Small intestine (tissue), 7 donors: ENCODE results near the gene RAVER1. TPM values are rescaled to one million over a fixed set of nuclear protein-coding genes. Genes with fewer than 3 reads are reported as not detected.
"Not testable (repeated sequence)": the region's sequence is repeated elsewhere in the genome, so short reads cannot be mapped to it uniquely, and the experiment has no call there.

ENCODE experiments used
- DNase-seq, 2 donors: peaks; one replicate each; pipeline versions ENCODE4 v3.0.0 to v3.0.0-alpha.2; 2013
- FAIRE-seq: peaks from 2 replicates; lab custom pipeline; 2012; peaks lifted over from hg19 to GRCh38; lab: Jason Lieb, UNC
- H3K27ac ChIP-seq, 3 donors: one replicate each; pipeline ENCODE4 v1.5.1; 2013; ENCODE audit warnings: low read length in 2 of 3, mild to moderate bottlenecking in 2 of 3, control low read depth in 1 of 3, inconsistent platforms in 1 of 3, low read depth in 1 of 3, moderate library complexity in 1 of 3
- H3K27me3 ChIP-seq, 3 donors: one replicate each; pipeline ENCODE4 v1.6.1; 2013; ENCODE audit warnings: low read length in 3 of 3, inconsistent platforms in 1 of 3; ENCODE audit not compliant: control insufficient read depth in 3 of 3, insufficient read depth in 3 of 3
- H3K36me3 ChIP-seq, 3 donors: one replicate each; pipeline ENCODE4 v1.6.1; 2013; ENCODE audit warnings: low read length in 3 of 3, inconsistent platforms in 1 of 3, low read depth in 1 of 3, mild to moderate bottlenecking in 1 of 3, moderate library complexity in 1 of 3; ENCODE audit not compliant: control insufficient read depth in 3 of 3, insufficient read depth in 2 of 3
- H3K4me1 ChIP-seq, 3 donors: one replicate each; pipeline ENCODE4 v1.6.1; 2013; ENCODE audit warnings: low read length in 2 of 3, inconsistent platforms in 1 of 3, low read depth in 1 of 3, mild to moderate bottlenecking in 1 of 3, moderate library complexity in 1 of 3; ENCODE audit not compliant: control insufficient read depth in 3 of 3, insufficient read depth in 2 of 3
- H3K4me3 ChIP-seq, 3 donors: one replicate each; pipeline ENCODE4 v1.5.1; 2013; ENCODE audit warnings: low read length in 3 of 3, control low read depth in 1 of 3, inconsistent platforms in 1 of 3, low read depth in 1 of 3, mild to moderate bottlenecking in 1 of 3, moderate library complexity in 1 of 3
- H3K9me3 ChIP-seq, 2 donors: one replicate each; pipeline ENCODE4 v1.6.1; 2013; ENCODE audit warnings: low read depth in 1 of 2, low read length in 1 of 2; ENCODE audit not compliant: control insufficient read depth in 2 of 2, insufficient read depth in 1 of 2
- WGBS, 3 donors: extraction: QIAGEN DNeasy Blood & Tissue Kit; methylation state at CpG; one replicate each; pipeline ENCODE4 v1.1.7; 2013; 5-methylcytosine and 5-hydroxymethylcytosine counted together
- polyA plus RNA-seq, 4 donors: library from polyadenylated mRNA; stranded (reverse) in 3 of 4; unstranded in 1 of 4; fragments of 200-250 nt in 3 of 4; fragments of 120-200 nt in 1 of 4; gene quantifications; one replicate each; pipeline versions ENCODE4 v1.2.1 to v1.2.3, GENCODE V29; 2013
- donor health status: healthy with polysubstance abuse.
- donor health status: control.
- donor health status: control.
- donor health status: Bipolar disorder and iron deficiency.
- donor health status: healthy.

RAVER1 gene
- polyA plus RNA-seq, 4 donors, result 14.1 to 50.0 (median 21.1) TPM

- H3K4me3 ChIP-seq, result peak overlapping the region in 2 of 3 donors; percentile 12 to 37
- WGBS, 3 donors, result 72 to 77% (median 75%) methylated on average over 6 of the region's 6 CpGs
- peaks cover 0 to 4% (median 0%) of the 10 kb centered on the region in 3 donors for H3K4me1 ChIP-seq
- peak overlapping the region in 1 of 3 donors; percentile 39 for H3K27ac ChIP-seq
- DNase-seq (no peak), FAIRE-seq (no peak)
- no peaks in the 10 kb centered on the region for H3K27me3 ChIP-seq
- H3K36me3 ChIP-seq, result no peaks in the 10 kb centered on the region
- H3K9me3 ChIP-seq, result no peaks in the 10 kb centered on the region
Measured at GRCh38 chr19:10338940-10339339, 5.6 kb upstream of the RAVER1 start.

- FAIRE-seq, H3K4me3 ChIP-seq: not testable (repeated sequence)
- whole genome bisulfite sequencing, 3 donors, result 92 to 94% (median 94%) methylated on average over 9 of the region's 9 CpGs
Measured at GRCh38 chr19:10336725-10337124, 3.4 kb upstream of the RAVER1 start.

GRCh38 chr19:10335352-10335985, 2.1 kb upstream of the RAVER1 start:
- Histone ChIP-seq H3K9me3 (no peaks in the 10 kb centered on the region), H3K36me3 (peaks cover 0 to 9% (median under 1%) of the 10 kb centered on the region in 3 donors), H3K4me3 (peak overlapping the region in 2 of 3 donors; percentile 85 to 90), H3K4me1 (peaks cover 0 to 13% (median 0%) of the 10 kb centered on the region in 3 donors), H3K27me3 (no peaks in the 10 kb centered on the region), H3K27ac (peak overlapping the region in 1 of 3 donors; percentile 15)
- DNase-seq, result no peak
- no peak for FAIRE-seq
- WGBS, 3 donors, result 60 to 76% (median 72%) methylated on average over 21 to 26 of the region's 26 CpGs

More at GRCh38 chr19:10336725-10337124, 3.4 kb upstream of the RAVER1 start:
- not testable (repeated sequence) for H3K36me3 ChIP-seq, H3K27ac ChIP-seq, H3K27me3 ChIP-seq, H3K4me1 ChIP-seq, H3K9me3 ChIP-seq, DNase-seq

GRCh38 chr19:10334588-10335351, 1.4 kb upstream of the RAVER1 start:
- 18 to 27% (median 19%) methylated on average over 56 to 59 of the region's 59 CpGs for WGBS, 3 donors
- no peaks in the 10 kb centered on the region for H3K9me3 ChIP-seq
- H3K4me1 ChIP-seq, result peaks cover 0 to 13% (median 0%) of the 10 kb centered on the region in 3 donors
- FAIRE-seq, result no peak
- H3K27me3 ChIP-seq, result no peaks in the 10 kb centered on the region
- H3K27ac ChIP-seq, result peak overlapping the region; percentile 20 to 85 (median 73)
- H3K36me3 ChIP-seq, result peaks cover 0 to 16% (median 6%) of the 10 kb centered on the region in 3 donors
- H3K4me3 ChIP-seq, result peak overlapping the region in 2 of 3 donors; percentile 85 to 90
- peak; percentile 94 to 96 for DNase-seq

- Histone ChIP-seq H3K4me3 (peak overlapping the region; percentile 7 to 90 (median 85)), H3K36me3 (peaks cover 6 to 24% (median 10%) of the 10 kb centered on the region in 3 donors), H3K4me1 (peaks cover 0 to 13% (median 0%) of the 10 kb centered on the region in 3 donors), H3K27me3 (no peaks in the 10 kb centered on the region), H3K27ac (peak overlapping the region; percentile 73 to 94 (median 85)), H3K9me3 (no peaks in the 10 kb centered on the region)
- WGBS, 3 donors, result 11 to 22% (median 19%) methylated on average over 44 of the region's 44 CpGs
- DNase-seq (peak; percentile 60 to 66), FAIRE-seq (no peak)
Measured at GRCh38 chr19:10333758-10334587, 644 bp upstream of the RAVER1 start.

GRCh38 chr19:10332158-10332964, 968 bp downstream of the RAVER1 start:
- DNase-seq (peak; percentile 85 to 91), FAIRE-seq (no peak)
- peak overlapping the region; percentile 84 to 90 (median 85) for H3K4me3 ChIP-seq
- no peaks in the 10 kb centered on the region for H3K27me3 ChIP-seq
- WGBS, 3 donors, result 15 to 27% (median 16%) methylated on average over 18 of the region's 18 CpGs
- peaks cover 19 to 40% (median 20%) of the 10 kb centered on the region in 3 donors for H3K36me3 ChIP-seq
- peak overlapping the region; percentile 60 to 94 (median 94) for H3K27ac ChIP-seq
- peaks cover 0 to 13% (median 0%) of the 10 kb centered on the region in 3 donors for H3K4me1 ChIP-seq
- no peaks in the 10 kb centered on the region for H3K9me3 ChIP-seq

- no peak for FAIRE-seq
- H3K4me1 ChIP-seq, result peaks cover 0 to 9% (median 0%) of the 10 kb centered on the region in 3 donors
- H3K4me3 ChIP-seq, result no peak overlapping the region
- H3K36me3 ChIP-seq, result peaks cover 25 to 66% (median 28%) of the 10 kb centered on the region in 3 donors
- no peak overlapping the region for H3K27ac ChIP-seq
- no peak for DNase-seq
- no peaks in the 10 kb centered on the region for H3K27me3 ChIP-seq
- H3K9me3 ChIP-seq, result no peaks in the 10 kb centered on the region
- 93 to 95% (median 94%) methylated on average over 13 of the region's 13 CpGs for WGBS, 3 donors
Measured at GRCh38 chr19:10329555-10329954, 3.8 kb downstream of the RAVER1 start.
